A549 (cell line): ENCODE data around the gene KCTD18. TPM values are rescaled to one million over a fixed set of nuclear protein-coding genes. Genes with fewer than 3 reads are reported as not detected.

Experiments
- ATAC-seq, 2 experiments: fragments of 200-7000 bp in 1 of 2; fragments of >200 bp in 1 of 2; cut with Nextera tagmentation in 1 of 2; cut with Tn5 transposase in 1 of 2; 3 replicates each; pipeline versions ENCODE4 v1.8.0 to v1.9.1; 2018 to 2020; ENCODE audit warnings: mild to moderate bottlenecking in 1 of 2, moderate library complexity in 1 of 2
- CTCF ChIA-PET: fragments of 300-600 bp; sonication (Branson Sonifier 250); formaldehyde crosslinking; extraction: SDS; loops from one replicate; lab custom pipeline; 2021; ENCODE audit warnings: antibody characterized with exemption, inconsistent platforms; lab: Yijun Ruan, JAX
- POLR2A ChIA-PET: fragments of 350-600 bp; formaldehyde crosslinking; extraction: SDS; loops from one replicate; lab custom pipeline; 2021; ENCODE audit warnings: antibody characterized with exemption, inconsistent platforms; lab: Yijun Ruan, JAX
- DNase-seq, 2 experiments: peaks; one replicate each; pipeline versions ENCODE4 v3.0.0 to v3.0.0-alpha.2; 2011 to 2016; ENCODE audit warnings: low read depth in 1 of 2, low spot score in 1 of 2
- FAIRE-seq: peaks from 2 replicates; lab custom pipeline; 2011; peaks lifted over from hg19 to GRCh38; lab: Jason Lieb, UNC
- H3K27ac ChIP-seq, 2 experiments: fragments of >200 bp; sonication (Bioruptor Twin); formaldehyde crosslinking; 3 replicates each; pipeline ENCODE4 v1.5.1; 2016 to 2017
- H3K4me1 ChIP-seq: fragments of >200 bp; sonication (Bioruptor Twin); formaldehyde crosslinking; 3 replicates; pipeline ENCODE4 v1.6.1; 2016
- H3K4me2 ChIP-seq: fragments of >200 bp; sonication (Bioruptor Twin); formaldehyde crosslinking; 3 replicates; pipeline ENCODE4 v1.6.1; 2016
- H3K4me3 ChIP-seq: fragments of >200 bp; sonication (Bioruptor Twin); formaldehyde crosslinking; 3 replicates; pipeline ENCODE4 v1.5.1; 2016
- H3K9me3 ChIP-seq: fragments of >200 bp; sonication (Bioruptor Twin); formaldehyde crosslinking; 3 replicates; pipeline ENCODE4 v1.6.1; 2016
- CBX8 ChIP-seq: fragments of 200-600 bp; sonication (generic); IDR thresholded peaks from 2 replicates; pipeline ENCODE4 v1.6.1; 2016
- CEBPB ChIP-seq, 2 experiments: fragments of >200 bp in 1 of 2; sonication (Bioruptor Twin) in 1 of 2; formaldehyde crosslinking in 1 of 2; IDR thresholded peaks; 2 replicates each; pipeline ENCODE4 v1.6.1; 2012 to 2016
- CHD2 ChIP-seq: fragments of 150-350 bp; IDR thresholded peaks from 2 replicates; pipeline ENCODE4 v1.6.1; 2014; ENCODE audit warnings: low read length; ENCODE audit not compliant: partially characterized antibody
- CHD4 ChIP-seq: fragments of 200-600 bp; sonication (generic); IDR thresholded peaks from 2 replicates; pipeline ENCODE4 v1.6.1; 2016; ENCODE audit warnings: antibody characterized with exemption, mild to moderate bottlenecking, borderline replicate concordance
- HOXA7 ChIP-seq: fragments of 250-450 bp; sonication (Bioruptor Pico); IDR thresholded peaks from 2 replicates; pipeline ENCODE4 v1.5.0; 2020; ENCODE audit warnings: mild to moderate bottlenecking, moderate library complexity
- KDM1A ChIP-seq: fragments of 200-600 bp; sonication (generic); IDR thresholded peaks from 2 replicates; pipeline ENCODE4 v1.6.1; 2016; ENCODE audit warnings: low read depth, mild to moderate bottlenecking
- POLR2AphosphoS2 ChIP-seq: conservative IDR thresholded peaks from 2 replicates; pipeline ENCODE4 v1.6.1; 2012; ENCODE audit warnings: low read length, improper control_type of control experiment, inconsistent platforms
- RARB ChIP-seq: fragments of 250-450 bp; sonication (Bioruptor Pico); IDR thresholded peaks from 2 replicates; pipeline ENCODE4 v1.8.0; 2021; ENCODE audit warnings: mild to moderate bottlenecking, moderate library complexity
- RCOR1 ChIP-seq: fragments of 150-350 bp; IDR thresholded peaks from 2 replicates; pipeline ENCODE4 v1.6.1; 2014; ENCODE audit warnings: antibody characterized with exemption, low read length, low read depth
- RFX5 ChIP-seq: fragments of 450-650 bp; IDR thresholded peaks from 2 replicates; pipeline ENCODE4 v1.7.1; 2014; ENCODE audit warnings: antibody characterized with exemption, mild to moderate bottlenecking, moderate library complexity
- RNF2 ChIP-seq: fragments of 200-600 bp; sonication (generic); IDR thresholded peaks from 2 replicates; pipeline ENCODE4 v1.6.1; 2016; ENCODE audit warnings: low read depth, mild to moderate bottlenecking, antibody characterized with exemption, moderate library complexity, borderline replicate concordance
- TFCP2L1 ChIP-seq: fragments of 250-450 bp; sonication (Bioruptor Pico); IDR thresholded peaks from 2 replicates; pipeline ENCODE4 v1.5.0; 2021; ENCODE audit warnings: mild to moderate bottlenecking
- TP53 ChIP-seq: fragments of 250-450 bp; sonication (Bioruptor Pico); IDR thresholded peaks from 2 replicates; pipeline ENCODE4 v1.5.0; 2021; ENCODE audit warnings: mild to moderate bottlenecking, moderate library complexity
- ZC3H11A ChIP-seq: fragments of 450-650 bp; IDR thresholded peaks from 2 replicates; pipeline ENCODE4 v1.6.1; 2014; ENCODE audit warnings: antibody characterized with exemption, mild to moderate bottlenecking
- ZNF302 ChIP-seq: fragments of 250-450 bp; sonication (Bioruptor Pico); IDR thresholded peaks from 2 replicates; pipeline ENCODE4 v1.9.0; 2021; ENCODE audit warnings: inconsistent platforms, mild to moderate bottlenecking, moderate library complexity
- ZSCAN20 ChIP-seq: fragments of 250-450 bp; sonication (Bioruptor Pico); IDR thresholded peaks from 2 replicates; pipeline ENCODE4 v1.8.0; 2022; ENCODE audit warnings: mild to moderate bottlenecking, moderate library complexity
- WGBS: methylation state at CpG from one replicate; pipeline ENCODE4 v1.1.6; 2017; ENCODE audit errors: missing lambda C conversion rate; 5-methylcytosine and 5-hydroxymethylcytosine counted together
- polyA plus RNA-seq, 4 experiments: library from polyadenylated mRNA; depleted of rRNA in 3 of 4; stranded (reverse); fragments of >200 nt; fragmentation: RNase III in 1 of 4; extraction: RNeasy Plus Mini Kit Qiagen cat#74134 plus additional on column Dnase treatment in 1 of 4; gene quantifications; 2 replicates in 3 of 4; 3 replicates in 1 of 4; pipeline ENCODE4 v1.2.3, GENCODE V29; 2011 to 2017
- TF ChIP-seq, protein P1 (sequence below): fragments of >200 bp; sonication (Bioruptor Twin); formaldehyde crosslinking; IDR thresholded peaks from 3 replicates; pipeline ENCODE4 v1.6.1; 2016
- TF ChIP-seq, protein P2 (sequence below): fragments of 450-650 bp; IDR thresholded peaks from 2 replicates; pipeline ENCODE4 v1.6.1; 2014; ENCODE audit warnings: antibody characterized with exemption
- TF ChIP-seq, protein P3 (sequence below): fragments of 200-600 bp; sonication (generic); IDR thresholded peaks from 2 replicates; pipeline ENCODE4 v1.6.1; 2016; ENCODE audit warnings: antibody characterized with exemption, mild to moderate bottlenecking, moderate library complexity

The KCTD18 gene
- polyA plus RNA-seq, 2 of the 4 experiments (the other 2 are of a cell fraction), result 12.2 to 21.3 TPM

DNA sequence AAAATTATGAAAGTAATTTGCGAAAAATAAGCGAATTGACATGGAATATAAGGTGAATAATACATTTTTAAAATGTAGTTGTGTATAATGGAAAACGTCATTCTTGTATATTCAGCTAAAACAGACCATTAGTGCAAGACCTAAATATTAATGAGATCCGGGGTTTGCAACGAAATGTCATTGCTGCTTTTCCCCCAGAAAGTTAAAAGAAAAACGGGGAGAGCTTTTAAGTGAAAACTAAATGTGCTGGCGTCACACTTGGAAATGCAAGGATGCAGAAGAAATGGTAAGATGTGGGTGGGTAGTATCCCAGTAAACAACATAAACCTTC lies 15.6 kb upstream of the KCTD18 start:
- WGBS, result 4% methylated on average over 7 of the region's 7 CpGs
- peaks cover 16% of the 10 kb centered on the region; the same call in 2 of the 3 replicates for H3K4me1 ChIP-seq
- H3K4me3 ChIP-seq, result peak overlapping the region; percentile 64
- POLR2A ChIA-PET, result no interaction called here
- peak overlapping the region; percentile 86 for H3K4me2 ChIP-seq
- TF ChIP-seq RFX5, result no peak
- TF ChIP-seq TP53 (CRISPR knock-in tag), result no peak
- no peak for TF ChIP-seq RARB (CRISPR knock-in tag)
- no peak for TF ChIP-seq CHD2
- TF ChIP-seq, protein P1, sequence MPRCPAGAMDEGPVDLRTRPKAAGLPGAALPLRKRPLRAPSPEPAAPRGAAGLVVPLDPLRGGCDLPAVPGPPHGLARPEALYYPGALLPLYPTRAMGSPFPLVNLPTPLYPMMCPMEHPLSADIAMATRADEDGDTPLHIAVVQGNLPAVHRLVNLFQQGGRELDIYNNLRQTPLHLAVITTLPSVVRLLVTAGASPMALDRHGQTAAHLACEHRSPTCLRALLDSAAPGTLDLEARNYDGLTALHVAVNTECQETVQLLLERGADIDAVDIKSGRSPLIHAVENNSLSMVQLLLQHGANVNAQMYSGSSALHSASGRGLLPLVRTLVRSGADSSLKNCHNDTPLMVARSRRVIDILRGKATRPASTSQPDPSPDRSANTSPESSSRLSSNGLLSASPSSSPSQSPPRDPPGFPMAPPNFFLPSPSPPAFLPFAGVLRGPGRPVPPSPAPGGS, result no peak
- TF ChIP-seq HOXA7 (CRISPR knock-in tag), result no peak
- TF ChIP-seq RCOR1, result no peak
- TF ChIP-seq ZSCAN20 (CRISPR knock-in tag), result no peak
- TF ChIP-seq, protein P2, sequence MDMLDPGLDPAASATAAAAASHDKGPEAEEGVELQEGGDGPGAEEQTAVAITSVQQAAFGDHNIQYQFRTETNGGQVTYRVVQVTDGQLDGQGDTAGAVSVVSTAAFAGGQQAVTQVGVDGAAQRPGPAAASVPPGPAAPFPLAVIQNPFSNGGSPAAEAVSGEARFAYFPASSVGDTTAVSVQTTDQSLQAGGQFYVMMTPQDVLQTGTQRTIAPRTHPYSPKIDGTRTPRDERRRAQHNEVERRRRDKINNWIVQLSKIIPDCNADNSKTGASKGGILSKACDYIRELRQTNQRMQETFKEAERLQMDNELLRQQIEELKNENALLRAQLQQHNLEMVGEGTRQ, result no peak
- no peak for TF ChIP-seq POLR2AphosphoS2
- TF ChIP-seq ZNF302 (CRISPR knock-in tag), result no peak
- no peak for TF ChIP-seq CEBPB (IDR thresholded peaks at IDR 0.05)
- no peak for TF ChIP-seq TFCP2L1
- TF ChIP-seq CHD4, result no peak
- TF ChIP-seq, protein P3, sequence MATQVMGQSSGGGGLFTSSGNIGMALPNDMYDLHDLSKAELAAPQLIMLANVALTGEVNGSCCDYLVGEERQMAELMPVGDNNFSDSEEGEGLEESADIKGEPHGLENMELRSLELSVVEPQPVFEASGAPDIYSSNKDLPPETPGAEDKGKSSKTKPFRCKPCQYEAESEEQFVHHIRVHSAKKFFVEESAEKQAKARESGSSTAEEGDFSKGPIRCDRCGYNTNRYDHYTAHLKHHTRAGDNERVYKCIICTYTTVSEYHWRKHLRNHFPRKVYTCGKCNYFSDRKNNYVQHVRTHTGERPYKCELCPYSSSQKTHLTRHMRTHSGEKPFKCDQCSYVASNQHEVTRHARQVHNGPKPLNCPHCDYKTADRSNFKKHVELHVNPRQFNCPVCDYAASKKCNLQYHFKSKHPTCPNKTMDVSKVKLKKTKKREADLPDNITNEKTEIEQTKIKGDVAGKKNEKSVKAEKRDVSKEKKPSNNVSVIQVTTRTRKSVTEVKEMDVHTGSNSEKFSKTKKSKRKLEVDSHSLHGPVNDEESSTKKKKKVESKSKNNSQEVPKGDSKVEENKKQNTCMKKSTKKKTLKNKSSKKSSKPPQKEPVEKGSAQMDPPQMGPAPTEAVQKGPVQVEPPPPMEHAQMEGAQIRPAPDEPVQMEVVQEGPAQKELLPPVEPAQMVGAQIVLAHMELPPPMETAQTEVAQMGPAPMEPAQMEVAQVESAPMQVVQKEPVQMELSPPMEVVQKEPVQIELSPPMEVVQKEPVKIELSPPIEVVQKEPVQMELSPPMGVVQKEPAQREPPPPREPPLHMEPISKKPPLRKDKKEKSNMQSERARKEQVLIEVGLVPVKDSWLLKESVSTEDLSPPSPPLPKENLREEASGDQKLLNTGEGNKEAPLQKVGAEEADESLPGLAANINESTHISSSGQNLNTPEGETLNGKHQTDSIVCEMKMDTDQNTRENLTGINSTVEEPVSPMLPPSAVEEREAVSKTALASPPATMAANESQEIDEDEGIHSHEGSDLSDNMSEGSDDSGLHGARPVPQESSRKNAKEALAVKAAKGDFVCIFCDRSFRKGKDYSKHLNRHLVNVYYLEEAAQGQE, result no peak
- TF ChIP-seq ZC3H11A, result no peak
- no peak for TF ChIP-seq RNF2
- no peak for TF ChIP-seq KDM1A
- no peak for TF ChIP-seq CBX8
- no peaks in the 10 kb centered on the region for H3K9me3 ChIP-seq
- ATAC-seq (no peak; a peak in 1 of 6 replicates), DNase-seq (no peak), FAIRE-seq (no peak)
- H3K27ac ChIP-seq, result peak overlapping the region; percentile 66 to 92
- CTCF ChIA-PET, result interaction anchor here (1.1 to 2.8 kb wide), 4 partner anchors 11 to 212 kb away, joined by 3 to 14 read pairs (median 10); partner anchors contain the start of gene KCTD18

DNA sequence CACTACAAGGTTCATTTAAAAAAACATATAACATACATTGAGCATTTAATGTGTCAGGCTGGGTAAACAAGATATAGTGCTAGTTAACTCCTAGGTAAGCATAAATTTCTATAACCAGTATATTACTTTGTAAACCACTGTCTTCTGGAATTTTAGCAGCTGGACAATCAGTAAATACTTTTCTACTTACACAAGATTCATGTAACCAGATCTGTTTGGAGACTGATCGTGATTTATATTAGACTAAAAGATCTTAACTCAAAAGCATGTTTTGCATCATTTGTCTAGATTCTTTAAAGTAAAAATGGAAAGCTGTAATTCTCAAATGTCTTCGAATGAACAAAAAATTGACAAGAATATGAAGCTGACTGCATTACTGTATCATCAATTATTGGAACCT lies 15.2 kb upstream of the KCTD18 start:
- POLR2A ChIA-PET, result no interaction called here
- peak overlapping the region; percentile 64; the same call in 1 of the 3 replicates for H3K4me3 ChIP-seq
- TF ChIP-seq, protein P2, result no peak
- no peak for TF ChIP-seq RARB (CRISPR knock-in tag)
- TF ChIP-seq, all 56 proteins: peak for 0
- Histone ChIP-seq H3K9me3 (no peaks in the 10 kb centered on the region), H3K4me2 (peak overlapping the region; percentile 86), H3K4me1 (peaks cover 16% of the 10 kb centered on the region; the same call in 2 of the 3 replicates), H3K27ac (no peak overlapping the region)
- no peak for DNase-seq
- ATAC-seq, result no peak
- CTCF ChIA-PET, result interaction anchor here (1.0 to 2.8 kb wide), 5 partner anchors 11 to 212 kb away, joined by 3 to 14 read pairs (median 7); partner anchors contain the start of gene KCTD18
- WGBS, result 47% methylated on average over 2 of the region's 2 CpGs
- no peak for FAIRE-seq
